Activated CD4-positive, alpha-beta memory T cell treated with anti-CD3 and anti-CD28 coated beads for 36 hours (primary cell): ENCODE data around the gene RBM6. TPM values are rescaled to one million over a fixed set of nuclear protein-coding genes. Genes with fewer than 3 reads are reported as not detected.
A peak's percentile ranks its signal among the peaks of the same experiment; 100 is the strongest.

Experiments used
- CTCF ChIA-PET: fragments of 350-600 bp; sonication (Branson Sonifier 250); formaldehyde crosslinking; loops from one replicate; lab custom pipeline; 2021; ENCODE audit warnings: antibody characterized with exemption, inconsistent platforms; lab: Charles Lee
- POLR2A ChIA-PET: fragments of 350-600 bp; sonication (Branson Sonifier 250); formaldehyde crosslinking; loops from one replicate; lab custom pipeline; 2021; ENCODE audit warnings: antibody characterized with exemption; lab: Charles Lee
- DNase-seq: peaks from one replicate; pipeline ENCODE4 v3.0.0-alpha.2; 2020
- H3K27ac Mint-ChIP-seq: one replicate; pipeline ENCODE4 v1.8.0; 2021; ENCODE audit warnings: mixed read lengths
- H3K27me3 Mint-ChIP-seq: one replicate; pipeline ENCODE4 v1.8.0; 2021; ENCODE audit warnings: mixed read lengths
- H3K36me3 Mint-ChIP-seq: one replicate; pipeline ENCODE4 v1.8.0; 2021; ENCODE audit warnings: mixed read lengths
- H3K4me1 Mint-ChIP-seq: one replicate; pipeline ENCODE4 v1.8.0; 2021; ENCODE audit warnings: low read depth, mixed read lengths
- H3K4me3 Mint-ChIP-seq: one replicate; pipeline ENCODE4 v1.8.0; 2021; ENCODE audit warnings: mild to moderate bottlenecking, mixed read lengths
- H3K9me3 Mint-ChIP-seq: one replicate; pipeline ENCODE4 v1.8.0; 2021; ENCODE audit warnings: mixed read lengths
- intact Hi-C: fragments of 100-400 bp; cut with micrococcal nuclease; formaldehyde crosslinking; loops from one replicate; pipeline ENCODE4 v1.15.1; 2023
- total RNA-seq, 2 experiments: library from RNA; stranded (reverse); gene quantifications; one replicate each; pipeline ENCODE4 v1.2.3, GENCODE V29; 2021

Gene RBM6
- total RNA-seq, 2 experiments from 2014 or later: 73.5 to 83.7 TPM

DNA sequence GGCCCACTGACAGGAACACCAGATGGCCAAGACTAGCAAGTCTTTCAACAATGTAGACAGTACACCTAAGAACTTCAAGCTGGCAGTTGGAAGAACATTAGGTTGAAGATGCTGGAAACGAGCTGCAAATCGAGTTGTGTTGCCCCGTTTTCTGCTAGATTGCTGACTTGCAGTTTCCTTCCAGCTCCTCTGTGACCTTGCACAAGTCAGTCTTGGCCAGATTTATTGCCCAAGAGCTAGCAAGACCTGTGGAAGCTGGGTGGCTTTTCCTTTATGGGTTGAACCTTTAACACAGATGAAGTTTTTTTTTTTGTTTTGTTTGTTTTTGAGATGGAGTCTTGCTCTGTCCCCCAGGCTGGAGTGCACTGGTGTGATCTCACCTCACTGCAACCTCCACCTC, 2.9 kb upstream of the RBM6 start:
- POLR2A ChIA-PET: no interaction called here
- no peak overlapping the region for H3K27ac Mint-ChIP-seq
- H3K9me3 Mint-ChIP-seq: no peaks in the 10 kb centered on the region
- H3K36me3 Mint-ChIP-seq: peaks cover 3% of the 10 kb centered on the region
- DNase-seq: no peak
- CTCF ChIA-PET: no interaction called here
- H3K27me3 Mint-ChIP-seq: no peaks in the 10 kb centered on the region
- no peak overlapping the region for H3K4me3 Mint-ChIP-seq
- intact Hi-C loops: no loop called here
- H3K4me1 Mint-ChIP-seq: peaks cover 16% of the 10 kb centered on the region

DNA sequence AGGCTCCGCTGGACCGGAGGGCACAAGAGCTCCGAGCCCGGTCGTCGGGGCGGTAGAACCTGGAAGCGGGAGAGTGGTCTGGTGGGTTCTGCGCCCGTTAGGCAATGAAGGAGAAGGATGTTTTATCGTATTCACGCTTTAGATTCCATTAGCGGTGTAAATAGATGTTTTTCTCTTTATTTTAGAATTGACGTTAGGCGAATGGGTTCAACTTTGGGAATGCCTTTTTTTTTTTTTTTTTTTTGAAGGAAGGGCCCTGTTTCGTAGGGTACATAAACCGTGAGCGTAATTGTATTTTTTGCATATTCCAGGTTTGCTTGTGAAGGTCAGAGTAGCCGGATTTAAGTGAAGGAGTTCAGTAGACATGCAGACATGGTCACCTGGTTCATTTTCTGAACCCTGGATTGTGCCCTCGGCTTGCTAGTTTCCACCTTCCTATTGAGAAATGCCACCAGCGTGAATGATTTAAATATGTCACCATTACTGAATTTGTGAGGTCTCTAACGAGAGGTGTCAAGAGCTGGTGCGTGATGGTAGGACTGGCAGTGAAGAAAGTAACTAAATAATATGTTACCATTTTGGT, 808 bp downstream of the RBM6 start:
- POLR2A ChIA-PET: interaction anchor here (0.8 to 2.5 kb wide), 7 partner anchors 11 to 306 kb away, joined by 3 to 28 read pairs (median 3); partner anchors contain the start of genes MON1A and UBA7
- H3K36me3 Mint-ChIP-seq: peaks cover 12% of the 10 kb centered on the region
- H3K27me3 Mint-ChIP-seq: no peaks in the 10 kb centered on the region
- no peaks in the 10 kb centered on the region for H3K9me3 Mint-ChIP-seq
- peaks cover 30% of the 10 kb centered on the region for H3K4me1 Mint-ChIP-seq
- H3K27ac Mint-ChIP-seq: peak overlapping the region; percentile 90
- DNase-seq: no peak
- H3K4me3 Mint-ChIP-seq: peak overlapping the region; percentile 88
- intact Hi-C loops: loop anchor here (1.0 kb wide), 2 partner anchors 11 to 148 kb away; partner anchors contain the start of genes MON1A and RBM5
- CTCF ChIA-PET: interaction anchor here (0.7 to 2.1 kb wide), 5 partner anchors 11 to 401 kb away, joined by 4 to 18 read pairs (median 5); partner anchors contain the start of genes INKA1 and MON1A

DNA sequence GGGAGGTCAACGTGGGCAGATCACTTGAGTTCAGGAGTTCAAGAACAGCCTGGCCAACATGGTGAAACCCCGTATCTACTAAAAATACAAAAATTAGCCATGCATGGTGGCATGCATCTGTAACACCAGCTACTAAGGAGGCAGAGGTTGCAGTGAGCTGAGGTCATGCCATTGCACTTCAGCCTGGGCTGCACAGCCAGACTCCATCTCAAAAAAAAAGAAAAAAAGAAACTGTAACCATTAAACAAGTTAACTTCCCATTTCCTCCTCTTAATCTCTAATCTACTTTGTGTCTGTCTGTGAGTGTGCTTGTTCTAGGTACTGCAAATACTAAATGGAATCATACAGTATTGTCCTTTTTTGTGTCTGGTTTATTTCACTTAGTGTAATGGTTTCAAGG, 2.7 kb downstream of the RBM6 start:
- no peak overlapping the region for H3K27ac Mint-ChIP-seq
- peaks cover 40% of the 10 kb centered on the region for H3K4me1 Mint-ChIP-seq
- no peaks in the 10 kb centered on the region for H3K27me3 Mint-ChIP-seq
- intact Hi-C loops: no loop called here
- DNase-seq: no peak
- H3K36me3 Mint-ChIP-seq: peaks cover 12% of the 10 kb centered on the region
- no peaks in the 10 kb centered on the region for H3K9me3 Mint-ChIP-seq
- POLR2A ChIA-PET: no interaction called here
- H3K4me3 Mint-ChIP-seq: peak overlapping the region; percentile 36
- CTCF ChIA-PET: no interaction called here

DNA sequence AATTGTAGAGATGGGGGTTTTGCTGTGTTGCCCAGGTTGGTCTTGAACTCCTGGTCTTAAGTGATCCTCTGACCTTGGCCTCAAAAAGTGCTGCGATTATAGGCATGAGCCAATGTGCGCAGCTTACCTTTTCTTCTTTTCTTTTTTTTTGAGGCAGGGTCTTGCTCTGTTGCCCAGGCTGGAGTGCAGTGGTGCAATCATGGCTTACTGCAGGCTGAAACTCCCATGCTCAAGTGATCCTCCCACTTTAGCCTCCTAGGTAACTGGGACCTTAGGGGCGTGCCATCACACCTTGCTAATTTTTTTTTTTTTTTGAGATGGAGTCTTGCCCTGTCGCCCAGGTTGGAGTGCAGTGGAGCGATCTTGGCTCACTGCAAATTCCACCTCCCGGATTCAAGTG, 13.0 kb downstream of the RBM6 start:
- DNase-seq: no peak
- POLR2A ChIA-PET: no interaction called here
- peaks cover 24% of the 10 kb centered on the region for H3K4me1 Mint-ChIP-seq
- no peaks in the 10 kb centered on the region for H3K9me3 Mint-ChIP-seq
- no peaks in the 10 kb centered on the region for H3K27me3 Mint-ChIP-seq
- H3K27ac Mint-ChIP-seq: no peak overlapping the region
- no peak overlapping the region for H3K4me3 Mint-ChIP-seq
- CTCF ChIA-PET: interaction anchor here (0.7 kb wide), 1 partner anchor 305 kb away, joined by 4 read pairs; no protein-coding TSS in a partner anchor
- peaks cover 2% of the 10 kb centered on the region for H3K36me3 Mint-ChIP-seq
- intact Hi-C loops: no loop called here

DNA sequence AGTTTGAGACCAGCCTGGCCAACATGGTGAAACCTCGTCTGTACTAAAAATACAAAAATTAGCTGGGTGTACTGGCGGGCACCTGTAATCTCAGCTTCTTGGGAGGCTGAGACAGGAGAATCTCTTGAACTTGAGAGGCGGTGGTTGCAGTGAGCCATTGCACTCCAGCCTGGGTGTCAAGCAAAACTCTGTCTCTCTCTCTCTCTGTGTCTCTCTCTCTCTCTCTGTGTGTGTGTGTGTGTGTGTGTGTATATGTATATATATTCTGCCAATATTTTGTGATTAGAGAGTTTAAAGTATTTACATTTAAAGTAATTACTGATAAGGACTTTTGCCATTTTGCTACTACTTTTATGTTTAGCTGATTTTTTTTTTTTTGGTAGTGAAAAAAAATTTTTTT, 15.7 kb downstream of the RBM6 start:
- H3K27ac Mint-ChIP-seq: no peak overlapping the region
- CTCF ChIA-PET: no interaction called here

DNA sequence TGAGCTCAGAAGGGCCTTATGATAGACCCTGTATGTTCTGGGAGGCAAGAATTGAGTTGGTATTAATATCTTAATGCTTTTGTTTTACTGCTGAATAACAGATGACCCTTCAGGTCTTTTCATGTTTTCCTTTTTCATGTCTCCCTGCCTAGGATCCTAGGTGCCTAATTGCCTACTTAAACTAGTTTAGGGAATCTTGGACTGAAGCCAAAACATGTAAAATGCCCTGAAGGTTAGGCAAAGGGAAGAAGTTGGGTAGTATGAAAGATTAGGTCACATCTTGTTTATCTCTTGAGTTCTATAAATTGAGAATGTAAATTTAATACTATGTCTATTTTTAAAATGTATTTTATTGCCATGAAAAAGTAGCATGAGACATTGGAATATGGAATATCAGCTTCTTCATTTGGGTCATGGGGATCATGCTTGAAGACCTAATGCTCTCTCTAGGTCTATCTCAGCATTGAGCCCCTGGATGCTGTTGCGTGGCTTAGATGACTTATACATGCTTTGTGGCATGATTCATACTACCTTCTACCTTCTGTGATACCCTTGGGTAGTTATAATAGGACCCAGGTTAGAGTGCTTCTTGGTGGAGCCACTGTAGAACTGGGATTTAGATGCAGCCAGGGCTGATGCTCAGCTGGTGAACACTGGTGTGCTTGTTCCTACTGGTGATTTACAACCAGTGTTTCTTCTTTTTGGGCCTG, 26.4 kb downstream of the RBM6 start:
- Mint-ChIP-seq H3K4me3 (no peak overlapping the region), H3K36me3 (peaks cover 10% of the 10 kb centered on the region), H3K27ac (no peak overlapping the region), H3K27me3 (no peaks in the 10 kb centered on the region), H3K9me3 (no peaks in the 10 kb centered on the region), H3K4me1 (peaks cover 2% of the 10 kb centered on the region)
- POLR2A ChIA-PET: no interaction called here
- no peak for DNase-seq
- intact Hi-C loops: no loop called here
- CTCF ChIA-PET: no interaction called here

More for the DNA sequence above, 15.7 kb downstream of the RBM6 start:
- no peak overlapping the region for H3K4me3 Mint-ChIP-seq
- H3K4me1 Mint-ChIP-seq: peaks cover 23% of the 10 kb centered on the region
- H3K36me3 Mint-ChIP-seq: peaks cover 6% of the 10 kb centered on the region
- H3K9me3 Mint-ChIP-seq: no peaks in the 10 kb centered on the region
- H3K27me3 Mint-ChIP-seq: no peaks in the 10 kb centered on the region
- POLR2A ChIA-PET: interaction anchor here (1.1 kb wide), 1 partner anchor 15 kb away, joined by 3 read pairs; the partner anchor contains the start of gene RBM6
- intact Hi-C loops: no loop called here
- no peak for DNase-seq

GRCh38 chr3:49967291-49967690, 27.3 kb downstream of the RBM6 start:
- Mint-ChIP-seq H3K27me3 (no peaks in the 10 kb centered on the region), H3K27ac (no peak overlapping the region), H3K36me3 (peaks cover 13% of the 10 kb centered on the region), H3K9me3 (no peaks in the 10 kb centered on the region), H3K4me3 (no peak overlapping the region), H3K4me1 (peaks cover 2% of the 10 kb centered on the region)
- CTCF ChIA-PET: no interaction called here
- POLR2A ChIA-PET: no interaction called here
- intact Hi-C loops: no loop called here
- no peak for DNase-seq

GRCh38 chr3:49968346-49968745, 28.4 kb downstream of the RBM6 start:
- Mint-ChIP-seq H3K4me1 (peaks cover 2% of the 10 kb centered on the region), H3K36me3 (peaks cover 17% of the 10 kb centered on the region), H3K27ac (no peak overlapping the region), H3K4me3 (no peak overlapping the region), H3K9me3 (no peaks in the 10 kb centered on the region), H3K27me3 (no peaks in the 10 kb centered on the region)
- intact Hi-C loops: no loop called here
- POLR2A ChIA-PET: no interaction called here
- DNase-seq: no peak
- CTCF ChIA-PET: no interaction called here

GRCh38 chr3:49972656-49973055, 32.7 kb downstream of the RBM6 start:
- Mint-ChIP-seq H3K9me3 (no peaks in the 10 kb centered on the region), H3K4me3 (no peak overlapping the region), H3K36me3 (peaks cover 22% of the 10 kb centered on the region), H3K4me1 (peaks cover 2% of the 10 kb centered on the region), H3K27ac (no peak overlapping the region), H3K27me3 (no peaks in the 10 kb centered on the region)
- intact Hi-C loops: no loop called here
- POLR2A ChIA-PET: no interaction called here
- DNase-seq: no peak
- CTCF ChIA-PET: no interaction called here

GRCh38 chr3:49976942-49977341, 37.0 kb downstream of the RBM6 start:
- CTCF ChIA-PET: no interaction called here
- POLR2A ChIA-PET: interaction anchor here (0.6 kb wide), 1 partner anchor 11 kb away, joined by 3 read pairs; no protein-coding TSS in a partner anchor
- intact Hi-C loops: no loop called here
- H3K36me3 Mint-ChIP-seq: peaks cover 16% of the 10 kb centered on the region
- no peaks in the 10 kb centered on the region for H3K27me3 Mint-ChIP-seq
- H3K9me3 Mint-ChIP-seq: no peaks in the 10 kb centered on the region
- H3K4me3 Mint-ChIP-seq: no peak overlapping the region
- no peaks in the 10 kb centered on the region for H3K4me1 Mint-ChIP-seq
- no peak for DNase-seq
- H3K27ac Mint-ChIP-seq: no peak overlapping the region

DNA sequence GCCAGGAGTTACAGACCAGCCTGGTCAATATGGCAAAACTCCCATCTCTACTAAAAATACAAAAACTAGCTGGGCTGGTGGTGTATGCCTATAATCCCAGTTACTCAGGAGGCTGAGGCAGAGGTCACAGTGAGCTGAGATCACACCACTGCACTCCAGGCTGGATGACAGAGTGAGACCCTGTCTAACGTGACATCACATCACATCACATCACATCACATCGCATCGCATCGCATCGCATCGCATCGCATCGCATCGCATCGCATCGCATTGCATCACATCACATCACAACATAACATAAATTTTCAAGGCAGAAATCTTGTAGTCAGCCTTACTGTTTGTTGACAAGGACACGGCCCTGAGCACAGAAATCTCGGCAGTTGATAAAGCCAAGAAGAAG, 44.4 kb downstream of the RBM6 start:
- peaks cover 5% of the 10 kb centered on the region for H3K36me3 Mint-ChIP-seq
- ChIA-PET POLR2A (no interaction called here), CTCF (no interaction called here)
- no peak overlapping the region for H3K27ac Mint-ChIP-seq
- H3K9me3 Mint-ChIP-seq: no peaks in the 10 kb centered on the region
- intact Hi-C loops: no loop called here
- no peak for DNase-seq
- H3K4me3 Mint-ChIP-seq: no peak overlapping the region
- no peaks in the 10 kb centered on the region for H3K4me1 Mint-ChIP-seq
- H3K27me3 Mint-ChIP-seq: no peaks in the 10 kb centered on the region

- DNase-seq: no peak
- Mint-ChIP-seq H3K4me3 (no peak overlapping the region), H3K36me3 (peaks cover 5% of the 10 kb centered on the region), H3K4me1 (peaks cover 2% of the 10 kb centered on the region), H3K27me3 (no peaks in the 10 kb centered on the region), H3K9me3 (no peaks in the 10 kb centered on the region), H3K27ac (no peak overlapping the region)
- ChIA-PET CTCF (interaction anchor here (1.4 kb wide), 1 partner anchor 153 kb away, joined by 3 read pairs; no protein-coding TSS in a partner anchor), POLR2A (no interaction called here)
- intact Hi-C loops: no loop called here
Measured at GRCh38 chr3:49992326-49992725, 52.4 kb downstream of the RBM6 start.
